Colonic mucosa (tissue), 4 donors: ENCODE measurements around the gene KIAA0232. TPM values are rescaled to one million over a fixed set of nuclear protein-coding genes. Genes with fewer than 3 reads are reported as not detected.
A peak's percentile ranks its signal among the peaks of the same experiment; 100 is the strongest.

Source experiments
- DNase-seq: peaks from one replicate; pipeline ENCODE4 v3.0.0-alpha.2; 2020
- H3K27ac ChIP-seq: fragments of 200-600 bp; one replicate; pipeline ENCODE4 v1.8.0; 2021
- H3K27me3 ChIP-seq: fragments of 200-600 bp; one replicate; pipeline ENCODE4 v1.8.0; 2021
- H3K36me3 ChIP-seq: fragments of 200-600 bp; one replicate; pipeline ENCODE4 v1.8.0; 2021
- H3K4me1 ChIP-seq: fragments of 200-600 bp; one replicate; pipeline ENCODE4 v1.8.0; 2021; ENCODE audit warnings: mild to moderate bottlenecking
- H3K4me3 ChIP-seq: fragments of 200-600 bp; one replicate; pipeline ENCODE4 v1.8.0; 2021
- H3K9ac ChIP-seq, 2 donors: one replicate each; pipeline ENCODE4 v1.7.0; 2013; ENCODE audit warnings: control low read depth in 2 of 2, low read depth in 2 of 2, low read length in 2 of 2
- H3K9me3 ChIP-seq: fragments of 200-600 bp; one replicate; pipeline ENCODE4 v1.8.0; 2021
- intact Hi-C: fragments of 100-400 bp; cut with DNase I; formaldehyde crosslinking; loops from one replicate; pipeline ENCODE4 v1.14.1; 2022
- total RNA-seq, 2 donors: library from RNA; stranded (reverse); fragmentation: NEBNext Ultra II Directional in 1 of 2; extraction: Animal tissue kit (Norgen Biotek cat#: 25700) in 1 of 2; gene quantifications; one replicate each; pipeline ENCODE4 v1.2.1, GENCODE V29; 2021
- TF ChIP-seq, protein P1 (sequence below): fragments of 200-600 bp; IDR thresholded peaks from one replicate; pipeline ENCODE4 v1.8.0; 2022; ENCODE audit warnings: antibody characterized with exemption, mild to moderate bottlenecking
- donor health status: healthy.
- donor health status: DM: no; HTN: no; CAD: no.
- donor health status: DM: no; HTN: no; CAD: no.

Gene KIAA0232
- total RNA-seq, 2 donors from 2014 or later, result 20.8 to 32.8 TPM

DNA sequence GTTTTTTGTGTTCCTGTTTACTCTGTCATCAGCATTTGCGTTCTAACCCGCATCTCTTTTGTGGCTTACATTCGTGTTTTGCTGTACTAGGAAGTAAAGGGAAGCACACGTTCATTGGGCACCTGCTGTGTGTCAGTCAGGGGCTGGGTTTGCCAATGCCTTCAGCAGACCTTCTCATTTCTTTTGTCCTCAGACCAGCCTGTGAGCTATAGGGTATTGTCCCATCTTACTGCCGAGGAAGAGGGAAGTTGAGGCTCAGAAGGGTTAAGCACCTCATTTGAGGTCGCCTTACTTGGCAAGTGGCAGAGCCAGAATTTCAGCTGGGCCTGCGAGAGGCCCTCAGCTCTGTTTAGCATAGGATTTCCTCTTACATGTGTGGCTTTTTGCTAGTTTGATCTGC is 135.8 kb downstream of the KIAA0232 start:
- H3K4me3 ChIP-seq, result peak overlapping the region; percentile 8
- no peak for DNase-seq
- TF ChIP-seq, protein P1, sequence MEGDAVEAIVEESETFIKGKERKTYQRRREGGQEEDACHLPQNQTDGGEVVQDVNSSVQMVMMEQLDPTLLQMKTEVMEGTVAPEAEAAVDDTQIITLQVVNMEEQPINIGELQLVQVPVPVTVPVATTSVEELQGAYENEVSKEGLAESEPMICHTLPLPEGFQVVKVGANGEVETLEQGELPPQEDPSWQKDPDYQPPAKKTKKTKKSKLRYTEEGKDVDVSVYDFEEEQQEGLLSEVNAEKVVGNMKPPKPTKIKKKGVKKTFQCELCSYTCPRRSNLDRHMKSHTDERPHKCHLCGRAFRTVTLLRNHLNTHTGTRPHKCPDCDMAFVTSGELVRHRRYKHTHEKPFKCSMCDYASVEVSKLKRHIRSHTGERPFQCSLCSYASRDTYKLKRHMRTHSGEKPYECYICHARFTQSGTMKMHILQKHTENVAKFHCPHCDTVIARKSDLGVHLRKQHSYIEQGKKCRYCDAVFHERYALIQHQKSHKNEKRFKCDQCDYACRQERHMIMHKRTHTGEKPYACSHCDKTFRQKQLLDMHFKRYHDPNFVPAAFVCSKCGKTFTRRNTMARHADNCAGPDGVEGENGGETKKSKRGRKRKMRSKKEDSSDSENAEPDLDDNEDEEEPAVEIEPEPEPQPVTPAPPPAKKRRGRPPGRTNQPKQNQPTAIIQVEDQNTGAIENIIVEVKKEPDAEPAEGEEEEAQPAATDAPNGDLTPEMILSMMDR, result no peak
- H3K4me1 ChIP-seq, result peaks cover 30% of the 10 kb centered on the region
- peak overlapping the region; percentile 87 for H3K27ac ChIP-seq
- H3K36me3 ChIP-seq, result no peaks in the 10 kb centered on the region
- intact Hi-C loops, result no loop called here
- H3K9me3 ChIP-seq, result no peaks in the 10 kb centered on the region
- peak overlapping the region in 1 of 2 donors; percentile 61 for H3K9ac ChIP-seq
- no peaks in the 10 kb centered on the region for H3K27me3 ChIP-seq

GRCh38 chr4:6920171-6920570 is 137.6 kb downstream of the KIAA0232 start:
- H3K27me3 ChIP-seq, result no peaks in the 10 kb centered on the region
- no peaks in the 10 kb centered on the region for H3K9me3 ChIP-seq
- H3K9ac ChIP-seq, result no peak overlapping the region
- peaks cover 30% of the 10 kb centered on the region for H3K4me1 ChIP-seq
- DNase-seq, result no peak
- H3K27ac ChIP-seq, result no peak overlapping the region
- intact Hi-C loops, result no loop called here
- H3K36me3 ChIP-seq, result peaks cover 13% of the 10 kb centered on the region
- TF ChIP-seq, protein P1, result no peak
- no peak overlapping the region for H3K4me3 ChIP-seq

DNA sequence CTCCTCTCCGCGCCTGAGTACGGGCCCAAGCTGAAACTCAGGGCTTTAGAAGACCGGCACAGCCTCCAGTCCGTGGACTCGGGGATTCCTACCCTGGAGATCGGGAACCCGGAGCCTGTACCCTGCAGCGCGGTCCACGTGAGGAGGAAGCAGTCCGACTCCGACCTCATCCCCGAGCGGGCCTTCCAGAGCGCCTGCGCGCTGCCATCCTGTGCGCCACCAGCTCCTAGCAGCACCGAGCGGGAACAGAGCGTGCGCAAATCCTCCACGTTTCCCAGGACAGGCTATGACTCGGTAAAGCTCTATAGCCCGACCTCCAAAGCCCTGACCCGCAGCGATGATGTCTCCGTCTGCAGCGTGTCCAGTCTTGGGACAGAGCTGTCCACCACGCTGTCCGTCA is 141.0 kb downstream of the KIAA0232 start:
- no peaks in the 10 kb centered on the region for H3K27me3 ChIP-seq
- intact Hi-C loops, result no loop called here
- H3K36me3 ChIP-seq, result peaks cover 13% of the 10 kb centered on the region
- no peak overlapping the region for H3K27ac ChIP-seq
- TF ChIP-seq, protein P1, result no peak
- DNase-seq, result no peak
- H3K9me3 ChIP-seq, result no peaks in the 10 kb centered on the region
- H3K9ac ChIP-seq, result no peak overlapping the region
- H3K4me3 ChIP-seq, result no peak overlapping the region
- peaks cover 21% of the 10 kb centered on the region for H3K4me1 ChIP-seq

DNA sequence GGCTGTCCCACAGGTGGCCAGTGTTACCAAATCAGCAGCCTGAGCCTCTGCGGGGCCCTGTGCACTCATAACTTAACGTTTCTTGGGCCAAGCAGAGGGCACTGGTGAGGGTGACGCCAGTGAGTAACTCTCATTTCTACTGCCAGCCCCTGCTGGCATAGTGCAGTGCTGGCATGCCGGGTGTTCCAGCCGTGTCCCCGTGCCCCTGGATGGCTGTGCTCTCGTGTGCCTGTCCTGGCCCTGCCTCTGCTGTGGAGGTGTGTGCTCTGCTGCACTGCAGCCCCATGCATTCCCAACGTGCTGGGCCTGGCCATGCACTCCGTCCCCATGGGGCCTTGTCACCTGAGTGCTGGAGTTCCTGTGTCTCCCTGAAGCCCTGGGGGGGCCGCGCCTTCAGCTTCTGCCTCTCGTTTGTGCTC is 141.8 kb downstream of the KIAA0232 start:
- TF ChIP-seq, protein P1, result no peak
- no peak overlapping the region for H3K9ac ChIP-seq
- H3K36me3 ChIP-seq, result peaks cover 13% of the 10 kb centered on the region
- intact Hi-C loops, result no loop called here
- H3K9me3 ChIP-seq, result no peaks in the 10 kb centered on the region
- H3K27me3 ChIP-seq, result no peaks in the 10 kb centered on the region
- H3K4me1 ChIP-seq, result peaks cover 25% of the 10 kb centered on the region
- DNase-seq, result no peak
- no peak overlapping the region for H3K27ac ChIP-seq
- no peak overlapping the region for H3K4me3 ChIP-seq

DNA sequence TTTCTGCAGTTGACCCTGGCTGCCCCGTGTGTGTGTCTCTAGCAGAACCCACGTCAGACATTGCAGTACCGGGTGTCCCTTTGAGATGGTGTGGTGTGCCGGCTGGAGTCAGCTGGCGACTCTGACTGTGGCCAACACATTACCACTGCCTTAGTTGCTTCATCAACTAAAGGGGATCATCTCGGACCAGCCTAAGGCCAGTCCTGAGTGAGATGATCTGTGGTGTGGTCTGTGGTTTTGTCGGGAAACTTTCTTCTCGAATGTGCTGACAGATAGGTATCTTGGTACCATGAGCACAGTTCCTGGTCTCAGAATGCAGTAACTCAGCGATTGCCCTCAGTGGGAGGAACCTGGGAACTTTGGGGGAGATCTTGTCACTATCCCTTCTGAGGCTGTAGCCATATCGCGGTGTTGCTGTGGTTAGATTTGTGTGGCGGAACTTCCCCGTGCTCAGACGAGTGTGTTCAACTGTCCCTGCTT is 142.9 kb downstream of the KIAA0232 start:
- TF ChIP-seq, protein P1, result no peak
- intact Hi-C loops, result no loop called here
- Histone ChIP-seq H3K27me3 (no peaks in the 10 kb centered on the region), H3K9me3 (no peaks in the 10 kb centered on the region), H3K4me3 (no peak overlapping the region), H3K36me3 (peaks cover 13% of the 10 kb centered on the region), H3K4me1 (peaks cover 31% of the 10 kb centered on the region), H3K9ac (no peak overlapping the region), H3K27ac (peak overlapping the region; percentile 80)
- DNase-seq, result no peak
